Nucleus accumbens (tissue), 56 donors: ENCODE results near the gene FHOD3.
"Not testable (repeated sequence)": the region's sequence is repeated elsewhere in the genome, so short reads cannot be mapped to it uniquely, and the experiment has no call there.

Source experiments
- DNase-seq, 56 donors: peaks; one replicate each; lab custom pipeline; 2025; lab: John Stamatoyannopoulos, UW

FHOD3 gene

GRCh38 chr18:36752929-36753865 lies 455.7 kb downstream of the FHOD3 start:
- no peak for DNase-seq

GRCh38 chr18:36756242-36756641 lies 458.7 kb downstream of the FHOD3 start:
- no peak for DNase-seq

GRCh38 chr18:36757081-36757480 lies 459.6 kb downstream of the FHOD3 start:
- DNase-seq = peak in 4 of 56 donors; percentile 3 to 40 (median 20)

GRCh38 chr18:36757991-36758390 lies 460.5 kb downstream of the FHOD3 start:
- no peak for DNase-seq

GRCh38 chr18:36758623-36759022 lies 461.1 kb downstream of the FHOD3 start:
- no peak for DNase-seq

GRCh38 chr18:36759167-36759776 lies 461.8 kb downstream of the FHOD3 start:
- no peak for DNase-seq

- no peak for DNase-seq
Measured at GRCh38 chr18:36760598-36760997, 463.1 kb downstream of the FHOD3 start.

GRCh38 chr18:36761186-36761698 lies 463.7 kb downstream of the FHOD3 start:
- DNase-seq = no peak

GRCh38 chr18:36762074-36762473 lies 464.6 kb downstream of the FHOD3 start:
- DNase-seq = no peak

- DNase-seq = not testable (repeated sequence)
Measured at GRCh38 chr18:36762965-36763364, 465.5 kb downstream of the FHOD3 start.

- DNase-seq = no peak
Measured at GRCh38 chr18:36766836-36767235, 469.3 kb downstream of the FHOD3 start.

- DNase-seq = no peak
Measured at GRCh38 chr18:36769172-36769571, 471.7 kb downstream of the FHOD3 start.

- DNase-seq = peak in 1 of 56 donors; percentile 31
Measured at GRCh38 chr18:36769611-36770314, 472.2 kb downstream of the FHOD3 start.

GRCh38 chr18:36770315-36770946 lies 472.9 kb downstream of the FHOD3 start:
- DNase-seq = no peak

GRCh38 chr18:36771245-36771644 lies 473.7 kb downstream of the FHOD3 start:
- no peak for DNase-seq

- DNase-seq = no peak
Measured at GRCh38 chr18:36772241-36772723, 474.8 kb downstream of the FHOD3 start.

- no peak for DNase-seq
Measured at GRCh38 chr18:36775396-36775795, 477.9 kb downstream of the FHOD3 start.

- no peak for DNase-seq
Measured at GRCh38 chr18:36776650-36777049, 479.1 kb downstream of the FHOD3 start.

GRCh38 chr18:36777566-36777965 lies 480.1 kb downstream of the FHOD3 start:
- DNase-seq = no peak

GRCh38 chr18:36780748-36781147 lies 483.2 kb downstream of the FHOD3 start:
- DNase-seq = no peak
